ENCODE results near the gene EPHA6. TPM values are rescaled to one million over a fixed set of nuclear protein-coding genes. Genes with fewer than 3 reads are reported as not detected.
"Not testable (repeated sequence)": the region's sequence is repeated elsewhere in the genome, so short reads cannot be mapped to it uniquely, and the experiment has no call there.

EPHA6 gene
- total and polyA plus RNA-seq, 9 of the 15 experiments (the other 6 are each of a cell fraction or from before 2014, with no cell fraction given), result not detected

- TF ChIP-seq, protein P1, sequence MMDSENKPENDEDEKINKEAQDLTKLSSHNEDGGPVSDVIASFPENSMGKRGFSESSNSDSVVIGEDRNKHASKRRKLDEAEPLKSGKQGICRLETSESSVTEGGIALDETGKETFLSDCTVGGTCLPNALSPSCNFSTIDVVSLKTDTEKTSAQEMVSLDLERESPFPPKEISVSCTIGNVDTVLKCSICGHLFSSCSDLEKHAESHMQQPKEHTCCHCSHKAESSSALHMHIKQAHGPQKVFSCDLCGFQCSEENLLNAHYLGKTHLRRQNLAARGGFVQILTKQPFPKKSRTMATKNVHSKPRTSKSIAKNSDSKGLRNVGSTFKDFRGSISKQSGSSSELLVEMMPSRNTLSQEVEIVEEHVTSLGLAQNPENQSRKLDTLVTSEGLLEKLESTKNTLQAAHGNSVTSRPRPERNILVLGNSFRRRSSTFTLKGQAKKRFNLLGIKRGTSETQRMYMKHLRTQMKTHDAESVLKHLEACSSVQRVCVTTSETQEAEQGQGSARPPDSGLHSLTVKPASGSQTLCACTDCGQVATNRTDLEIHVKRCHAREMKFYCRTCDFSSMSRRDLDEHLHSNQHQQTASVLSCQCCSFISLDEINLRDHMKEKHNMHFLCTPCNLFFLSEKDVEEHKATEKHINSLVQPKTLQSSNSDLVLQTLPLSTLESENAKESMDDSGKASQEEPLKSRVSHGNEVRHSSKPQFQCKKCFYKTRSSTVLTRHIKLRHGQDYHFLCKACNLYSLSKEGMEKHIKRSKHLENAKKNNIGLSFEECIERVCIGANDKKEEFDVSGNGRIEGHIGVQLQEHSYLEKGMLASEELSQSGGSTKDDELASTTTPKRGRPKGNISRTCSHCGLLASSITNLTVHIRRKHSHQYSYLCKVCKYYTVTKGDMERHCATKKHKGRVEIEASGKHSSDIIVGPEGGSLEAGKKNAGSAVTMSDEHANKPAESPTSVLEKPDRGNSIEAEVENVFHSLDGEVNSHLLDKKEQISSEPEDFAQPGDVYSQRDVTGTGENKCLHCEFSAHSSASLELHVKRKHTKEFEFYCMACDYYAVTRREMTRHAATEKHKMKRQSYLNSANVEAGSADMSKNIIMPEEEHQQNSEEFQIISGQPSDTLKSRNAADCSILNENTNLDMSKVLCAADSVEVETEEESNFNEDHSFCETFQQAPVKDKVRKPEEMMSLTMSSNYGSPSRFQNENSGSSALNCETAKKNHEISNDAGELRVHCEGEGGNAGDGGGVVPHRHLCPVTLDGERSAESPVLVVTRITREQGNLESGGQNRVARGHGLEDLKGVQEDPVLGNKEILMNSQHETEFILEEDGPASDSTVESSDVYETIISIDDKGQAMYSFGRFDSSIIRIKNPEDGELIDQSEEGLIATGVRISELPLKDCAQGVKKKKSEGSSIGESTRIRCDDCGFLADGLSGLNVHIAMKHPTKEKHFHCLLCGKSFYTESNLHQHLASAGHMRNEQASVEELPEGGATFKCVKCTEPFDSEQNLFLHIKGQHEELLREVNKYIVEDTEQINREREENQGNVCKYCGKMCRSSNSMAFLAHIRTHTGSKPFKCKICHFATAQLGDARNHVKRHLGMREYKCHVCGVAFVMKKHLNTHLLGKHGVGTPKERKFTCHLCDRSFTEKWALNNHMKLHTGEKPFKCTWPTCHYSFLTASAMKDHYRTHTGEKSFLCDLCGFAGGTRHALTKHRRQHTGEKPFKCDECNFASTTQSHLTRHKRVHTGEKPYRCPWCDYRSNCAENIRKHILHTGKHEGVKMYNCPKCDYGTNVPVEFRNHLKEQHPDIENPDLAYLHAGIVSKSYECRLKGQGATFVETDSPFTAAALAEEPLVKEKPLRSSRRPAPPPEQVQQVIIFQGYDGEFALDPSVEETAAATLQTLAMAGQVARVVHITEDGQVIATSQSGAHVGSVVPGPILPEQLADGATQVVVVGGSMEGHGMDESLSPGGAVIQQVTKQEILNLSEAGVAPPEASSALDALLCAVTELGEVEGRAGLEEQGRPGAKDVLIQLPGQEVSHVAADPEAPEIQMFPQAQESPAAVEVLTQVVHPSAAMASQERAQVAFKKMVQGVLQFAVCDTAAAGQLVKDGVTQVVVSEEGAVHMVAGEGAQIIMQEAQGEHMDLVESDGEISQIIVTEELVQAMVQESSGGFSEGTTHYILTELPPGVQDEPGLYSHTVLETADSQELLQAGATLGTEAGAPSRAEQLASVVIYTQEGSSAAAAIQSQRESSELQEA (IDR thresholded peaks at IDR 0.05; ENCODE audit: low read depth), result no peak
- TF ChIP-seq RB1 (IDR thresholded peaks at IDR 0.05; ENCODE audit: low read depth) (no peak), ARID1B (IDR thresholded peaks at IDR 0.05) (no peak), DACH1 (IDR thresholded peaks at IDR 0.05; ENCODE audit: partially characterized antibody) (no peak)
- TF ChIP-seq, protein P2, sequence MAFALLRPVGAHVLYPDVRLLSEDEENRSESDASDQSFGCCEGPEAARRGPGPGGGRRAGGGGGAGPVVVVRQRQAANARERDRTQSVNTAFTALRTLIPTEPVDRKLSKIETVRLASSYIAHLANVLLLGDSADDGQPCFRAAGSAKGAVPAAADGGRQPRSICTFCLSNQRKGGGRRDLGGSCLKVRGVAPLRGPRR (CRISPR knock-in tag; IDR thresholded peaks at IDR 0.05), result no peak
These were observed 665.3 kb downstream of the EPHA6 start (continued) for GRCh38 chr3:97479740-97480139.

DNA sequence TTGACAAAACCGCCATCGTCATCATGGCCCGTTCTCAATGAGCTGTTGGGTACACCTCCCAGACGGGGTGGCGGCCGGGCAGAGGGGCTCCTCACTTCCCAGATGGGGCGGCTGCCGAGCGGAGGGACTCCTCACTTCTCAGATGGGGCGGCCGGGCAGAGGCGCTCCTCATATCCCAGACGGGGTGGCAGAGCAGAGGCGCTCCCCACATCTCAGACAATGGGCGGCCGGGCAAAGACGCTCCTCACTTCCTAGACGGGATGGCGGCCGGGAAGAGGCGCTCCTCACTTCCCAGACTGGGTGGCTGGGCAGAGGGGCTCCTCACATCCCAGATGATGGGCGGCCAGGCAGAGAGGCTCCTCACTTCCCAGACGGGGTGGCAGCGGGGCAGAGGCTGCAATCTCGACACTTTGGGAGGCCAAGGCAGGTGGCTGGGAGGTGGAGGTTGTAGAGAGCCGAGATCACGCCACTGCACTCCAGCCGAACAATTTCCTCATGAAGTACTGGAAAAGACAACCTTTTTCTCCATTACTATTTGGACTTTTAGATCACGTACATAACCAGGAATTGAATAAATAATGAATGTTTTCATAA, 666.4 kb downstream of the EPHA6 start:
- H3K4me1 ChIP-seq (replicated peaks in 1 of 2; ENCODE audit: control insufficient read depth in 2 of 2, insufficient read depth in 2 of 2, low read length in 2 of 2); DNase-seq (ENCODE audit: extremely low read depth in 1 of 4, low spot score in 3 of 4); ATAC-seq; CTCF ChIA-PET (ENCODE audit: low intra/inter-chr PET ratio); POLR2A ChIA-PET; H3K4me2 ChIP-seq (ENCODE audit: insufficient read depth, low read length); H3K4me3 ChIP-seq; in situ Hi-C loops (cut with MboI); H2AFZ ChIP-seq (ENCODE audit: low read depth, low read length); H3K9ac ChIP-seq (ENCODE audit: insufficient read depth in 1 of 2, low read depth in 2 of 2, low read length in 2 of 2); intact Hi-C loops (cut with micrococcal nuclease); BruUV-seq (replicated peaks); FAIRE-seq; H3K27me3 ChIP-seq (ENCODE audit: control insufficient read depth in 2 of 2, insufficient read depth in 2 of 2, low read length in 2 of 2); H3K27ac ChIP-seq (ENCODE audit: extremely low read depth, low read depth, low read length); H3K9me1 ChIP-seq (ENCODE audit: control insufficient read depth, insufficient read depth, low read length); H3K79me2 ChIP-seq (ENCODE audit: control insufficient read depth, insufficient read depth, low read length); H3K36me3 ChIP-seq (ENCODE audit: control insufficient read depth, insufficient read depth, low read length); H3K9me3 ChIP-seq (replicated peaks; ENCODE audit: control insufficient read depth, insufficient read depth, low read depth, low read length); H4K20me1 ChIP-seq (replicated peaks; ENCODE audit: control insufficient read depth, insufficient read depth, low read length): not testable (repeated sequence)
- 6% methylated on average over 6 of the region's 29 CpGs for WGBS (ENCODE audit: insufficient coverage, low coverage, missing lambda C conversion rate)

All from K562 (cell line).